ENCODE results near the gene ASRGL1.
A peak's percentile ranks its signal among the peaks of the same experiment; 100 is the strongest.
"Not testable (repeated sequence)": the region's sequence is repeated elsewhere in the genome, so short reads cannot be mapped to it uniquely, and the experiment has no call there.

Gene ASRGL1

GRCh38 chr11:62337303-62338181 is at the start of gene ASRGL1:
ASRGL1 (plus strand) TSS chr11:62337448; CDS start chr11:62337978, 530 bp downstream.
- DNase-seq (ENCODE audit: low read depth in 4 of 4, low spot score in 1 of 4), result peak; percentile 49 to 71 (median 58)

GRCh38 chr11:62295504-62295903 is 41.7 kb upstream of the ASRGL1 start:
- no peak for DNase-seq (ENCODE audit: low read depth in 4 of 4, low spot score in 1 of 4)

- no peak for DNase-seq (ENCODE audit: low read depth in 4 of 4, low spot score in 1 of 4)
Observed at GRCh38 chr11:62298975-62299374, 38.3 kb upstream of the ASRGL1 start, which contains the start of gene SCGB1D4. SCGB1D4 (minus strand) TSS chr11:62299075; CDS start chr11:62299010, 65 bp downstream.

- no peak for DNase-seq (ENCODE audit: low read depth in 4 of 4, low spot score in 1 of 4)
Observed at GRCh38 chr11:62306227-62306626, 31.0 kb upstream of the ASRGL1 start.

DNA sequence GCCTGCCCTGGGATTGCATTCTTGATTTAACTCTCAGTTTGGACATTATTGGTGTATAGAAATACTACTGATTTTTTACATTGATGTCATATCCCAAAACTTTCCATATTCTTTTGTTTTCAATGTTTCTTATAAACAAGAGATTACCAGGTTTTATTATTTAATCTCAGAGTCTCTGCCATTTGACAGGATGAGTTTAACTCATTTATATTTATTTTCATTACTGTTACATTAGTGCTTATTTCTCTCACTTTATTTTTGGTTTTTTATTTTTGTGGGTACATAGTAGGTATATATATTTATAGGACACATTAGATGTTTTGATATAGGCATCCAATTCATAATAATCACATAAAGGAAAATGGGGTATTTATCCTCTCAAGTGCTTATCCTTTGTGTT is 29.3 kb upstream of the ASRGL1 start:
- no peak for DNase-seq (ENCODE audit: low read depth in 4 of 4, low spot score in 1 of 4)

DNA sequence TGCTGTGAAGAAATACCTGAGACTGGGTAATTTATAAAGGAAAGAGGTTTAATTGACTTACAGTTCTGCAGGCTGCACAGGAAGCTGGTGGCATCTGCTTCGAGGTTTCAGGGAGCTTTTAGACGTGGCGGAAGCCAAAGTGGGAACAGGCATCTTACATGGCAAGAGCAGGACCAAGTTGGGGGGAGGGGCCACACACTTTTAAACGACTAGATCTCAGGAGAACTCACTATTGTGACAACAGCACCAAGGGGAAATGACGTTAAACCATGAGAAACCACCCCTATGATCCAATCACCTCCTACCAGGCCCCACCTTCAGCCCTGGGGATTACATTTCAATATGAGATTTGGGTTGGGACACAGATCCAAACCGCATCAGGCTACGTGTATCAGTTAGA is 27.3 kb upstream of the ASRGL1 start:
- no peak for DNase-seq (ENCODE audit: low read depth in 4 of 4, low spot score in 1 of 4)

- no peak for DNase-seq (ENCODE audit: low read depth in 4 of 4, low spot score in 1 of 4)
Observed at GRCh38 chr11:62315431-62315830, 21.8 kb upstream of the ASRGL1 start.

DNA sequence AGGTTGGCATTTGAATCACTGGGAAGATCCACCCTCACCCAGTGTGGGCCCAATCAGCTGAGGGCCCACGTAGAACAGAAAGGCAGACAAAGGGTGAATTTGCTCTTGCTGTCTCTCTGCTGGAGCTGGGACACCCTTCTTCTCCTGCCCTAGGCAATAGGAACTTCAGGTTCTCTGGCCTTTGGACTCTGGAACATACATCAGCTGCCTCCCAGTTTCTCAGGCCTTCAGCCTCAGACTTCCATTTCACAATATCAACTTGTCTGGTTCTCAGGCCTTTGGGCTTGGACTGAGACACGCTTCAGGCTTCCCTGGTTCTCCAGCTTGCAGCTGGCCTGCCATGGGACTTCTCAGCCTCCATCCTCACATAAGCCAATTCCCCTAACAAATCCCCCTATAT is 14.7 kb upstream of the ASRGL1 start:
- DNase-seq (ENCODE audit: low read depth in 4 of 4, low spot score in 1 of 4), result no peak

DNA sequence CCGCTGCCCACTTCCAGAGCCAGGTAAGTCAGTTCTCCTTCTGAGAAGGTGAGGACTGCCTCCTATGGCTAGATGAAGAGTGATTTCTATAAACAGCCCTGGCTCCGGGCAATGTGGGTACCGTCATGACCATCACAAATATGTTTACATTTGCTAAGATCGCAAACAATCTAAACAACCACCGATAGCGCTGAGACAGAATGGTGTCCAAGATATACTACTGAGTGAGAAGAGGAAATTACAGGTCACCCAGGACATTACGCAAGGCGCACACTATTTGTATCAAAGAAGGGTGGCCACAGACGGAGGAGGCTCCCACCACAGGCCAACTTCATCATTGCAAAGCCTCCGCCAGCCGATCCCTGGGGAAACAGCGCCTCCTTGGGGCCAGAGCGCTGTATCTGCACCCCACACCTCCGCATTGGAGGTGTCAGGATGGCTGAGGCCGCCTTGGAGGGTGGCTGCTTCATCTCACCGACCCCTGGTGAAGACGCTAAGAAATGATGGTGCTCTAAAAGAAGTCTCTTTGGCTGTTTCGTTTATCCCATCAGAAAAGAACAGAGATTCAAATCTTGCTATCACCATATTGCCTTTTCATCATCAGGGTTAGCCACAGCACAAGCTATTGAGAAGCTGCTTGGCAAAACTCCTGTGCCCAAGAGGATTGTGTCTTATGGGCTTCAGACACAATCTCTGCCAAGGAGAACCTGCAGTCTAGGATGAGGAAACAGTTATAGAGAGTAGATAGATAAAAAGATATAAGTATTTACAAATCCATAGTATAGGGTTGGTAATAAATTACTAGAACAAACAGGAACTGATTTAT is 12.3 kb upstream of the ASRGL1 start:
- DNase-seq (ENCODE audit: low read depth in 4 of 4, low spot score in 1 of 4), result peak in 2 of 4 experiments; percentile 37 to 54

- not testable (repeated sequence) for DNase-seq (ENCODE audit: low read depth in 4 of 4, low spot score in 1 of 4)
Observed at GRCh38 chr11:62325781-62326180, 11.5 kb upstream of the ASRGL1 start.

DNA sequence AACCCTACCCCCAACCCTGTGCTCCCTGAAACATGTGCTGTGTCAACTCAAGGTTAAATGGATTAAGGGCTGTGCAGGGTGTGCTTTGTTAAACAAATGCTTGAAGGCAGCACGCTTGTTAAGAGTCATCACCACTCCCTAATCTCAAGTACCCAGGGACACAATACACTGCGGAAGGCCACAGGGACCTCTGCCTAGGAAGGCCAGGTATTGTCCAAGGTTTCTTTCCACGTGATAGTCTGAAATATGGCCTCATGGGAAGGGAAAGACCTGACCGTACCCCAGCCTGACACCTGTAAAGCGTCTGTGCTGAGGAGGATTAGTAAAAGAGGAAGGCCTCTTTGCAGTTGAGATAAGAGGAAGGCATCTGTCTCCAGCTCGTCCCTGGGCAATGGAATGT is 10.5 kb upstream of the ASRGL1 start:
- DNase-seq (ENCODE audit: low read depth in 4 of 4, low spot score in 1 of 4), result not testable (repeated sequence)

DNA sequence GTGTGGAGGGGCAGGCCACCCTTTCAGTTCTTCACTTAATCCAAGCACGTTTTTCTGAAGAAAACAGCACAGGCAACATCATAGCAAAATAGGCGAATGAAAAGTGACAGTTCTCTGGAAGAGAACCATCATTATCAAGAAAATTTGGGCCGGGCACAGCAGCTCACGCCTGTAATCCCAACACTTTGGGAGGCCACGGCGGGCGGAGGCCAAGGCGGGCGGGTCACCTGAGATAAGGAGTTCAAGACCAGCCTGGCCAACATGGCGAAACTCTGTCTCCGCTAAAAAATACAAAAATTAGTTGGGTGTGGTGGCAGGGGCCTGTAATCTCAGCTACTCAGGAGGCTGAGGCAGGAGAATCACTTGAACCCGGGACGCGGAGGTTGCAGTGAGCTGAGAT is 9.7 kb upstream of the ASRGL1 start:
- not testable (repeated sequence) for DNase-seq (ENCODE audit: low read depth in 4 of 4, low spot score in 1 of 4)

- DNase-seq (ENCODE audit: low read depth in 4 of 4, low spot score in 1 of 4), result not testable (repeated sequence)
Observed at GRCh38 chr11:62331264-62331663, 6.0 kb upstream of the ASRGL1 start.

GRCh38 chr11:62333768-62334167 is 3.5 kb upstream of the ASRGL1 start:
- DNase-seq (ENCODE audit: low read depth in 4 of 4, low spot score in 1 of 4), result no peak

GRCh38 chr11:62336949-62337302 is 322 bp upstream of the ASRGL1 start:
- not testable (repeated sequence) for DNase-seq (ENCODE audit: low read depth in 4 of 4, low spot score in 1 of 4)

GRCh38 chr11:62338218-62338617 is 970 bp downstream of the ASRGL1 start:
- no peak for DNase-seq (ENCODE audit: low read depth in 4 of 4, low spot score in 1 of 4)

DNA sequence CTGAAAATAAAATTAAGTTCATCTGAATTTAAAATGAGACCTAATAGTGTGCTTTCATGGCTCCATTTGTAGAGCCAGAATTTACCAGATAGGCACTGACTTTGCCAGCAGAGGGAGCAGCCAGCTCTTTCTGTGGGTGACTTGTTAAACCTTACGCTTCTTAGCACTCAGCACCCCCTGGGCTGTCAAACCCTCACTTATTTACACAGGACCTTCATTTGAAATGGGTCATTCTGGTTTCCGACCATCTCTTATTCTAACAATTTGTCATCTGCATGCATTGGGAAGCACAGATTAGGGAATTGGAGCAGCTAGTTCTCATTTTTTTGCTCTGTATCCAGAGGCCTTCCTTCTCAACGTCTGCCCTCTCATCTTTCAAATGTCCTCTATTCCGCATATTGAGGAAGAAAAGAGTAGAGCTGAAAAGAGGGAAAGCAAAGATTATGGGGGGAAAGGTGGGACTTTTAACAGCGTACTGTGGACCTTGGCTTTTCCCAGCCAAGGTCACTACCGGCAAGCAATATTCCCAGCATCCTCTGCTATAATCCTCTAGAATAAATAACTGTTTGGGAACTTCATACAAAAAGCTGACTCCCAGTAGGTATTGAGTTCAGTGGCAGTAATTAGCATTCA is 3.1 kb downstream of the ASRGL1 start:
- DNase-seq (ENCODE audit: low read depth in 4 of 4, low spot score in 1 of 4), result peak in 2 of 4 experiments; percentile 32 to 34

DNA sequence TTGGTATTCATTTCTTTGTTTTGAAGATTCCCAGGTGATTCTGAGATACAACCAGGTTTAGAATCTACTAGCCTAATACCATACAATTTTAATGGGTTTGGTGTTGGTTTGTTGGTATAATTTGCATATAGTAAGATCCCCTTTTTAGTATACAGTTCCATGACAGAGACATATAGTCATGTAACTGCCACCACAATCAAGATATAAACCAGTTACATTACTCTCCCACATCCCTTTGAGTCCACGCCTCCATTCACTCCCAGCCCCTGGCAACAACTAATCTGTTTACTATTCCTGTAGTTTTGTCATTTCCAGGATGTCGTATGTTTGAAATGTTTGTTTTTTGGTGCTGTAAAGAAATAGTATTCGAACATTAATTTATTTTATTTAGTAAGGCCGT is 4.3 kb downstream of the ASRGL1 start:
- no peak for DNase-seq (ENCODE audit: low read depth in 4 of 4, low spot score in 1 of 4)

GRCh38 chr11:62343646-62344190 is 6.5 kb downstream of the ASRGL1 start:
- DNase-seq (ENCODE audit: low read depth in 4 of 4, low spot score in 1 of 4), result not testable (repeated sequence)

DNA sequence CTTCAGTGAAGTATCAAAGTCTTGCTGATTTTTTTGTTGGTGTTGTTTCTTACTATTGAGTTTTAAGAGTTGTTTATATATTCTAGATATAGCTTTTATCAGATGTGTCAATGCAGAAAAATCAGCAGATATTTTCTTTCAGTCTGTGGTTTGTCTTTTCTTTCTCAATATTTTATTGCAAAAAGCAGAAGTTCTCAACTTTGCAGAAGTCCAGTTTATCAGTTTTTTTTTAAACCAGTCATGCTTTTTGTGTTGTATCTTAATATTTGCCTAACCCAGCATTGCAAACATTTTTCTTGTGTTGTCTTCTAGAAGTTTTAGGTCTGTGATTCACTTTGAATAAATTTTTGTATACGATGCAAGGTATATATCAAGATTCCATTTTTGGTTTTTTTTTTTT is 7.0 kb downstream of the ASRGL1 start:
- DNase-seq (ENCODE audit: low read depth in 4 of 4, low spot score in 1 of 4), result no peak

- DNase-seq (ENCODE audit: low read depth in 4 of 4, low spot score in 1 of 4), result no peak
Observed at GRCh38 chr11:62345861-62346260, 8.6 kb downstream of the ASRGL1 start.
